SU-DHL-6 (cell line): Measurements from ENCODE around the gene MPZL1.

Experiments
- CTCF ChIP-seq: fragments of 200-600 bp; sonication (generic); IDR thresholded peaks from one replicate; pipeline ENCODE4 v1.5.1; 2017; ENCODE audit warnings: antibody characterized with exemption, mild to moderate bottlenecking, low read length, moderate library complexity; ENCODE audit not compliant: insufficient read depth, poor library complexity, severe bottlenecking
- EZH2phosphoT487 ChIP-seq: fragments of 200-600 bp; sonication (generic), shearing (Covaris generic); conservative IDR thresholded peaks from 2 replicates; pipeline ENCODE4 v1.6.1; 2018; ENCODE audit warnings: mild to moderate bottlenecking, antibody characterized with exemption, low read length, moderate library complexity, mixed read lengths

GRCh38 chr1:167747988-167748387, 26.2 kb downstream of the MPZL1 start:
- no peak for TF ChIP-seq CTCF
- TF ChIP-seq EZH2phosphoT487, result no peak
